ENCODE data around the gene HS6ST3.
A peak's percentile ranks its signal among the peaks of the same experiment; 100 is the strongest.
"Not testable (repeated sequence)": the region's sequence is repeated elsewhere in the genome, so short reads cannot be mapped to it uniquely, and the experiment has no call there.

HS6ST3 gene

GRCh38 chr13:96751089-96751488, 661.2 kb downstream of the HS6ST3 start:
- no peak for FAIRE-seq

- FAIRE-seq, result no peak
These were observed 673.0 kb downstream of the HS6ST3 start for GRCh38 chr13:96762876-96763275.

- no peak for FAIRE-seq
These were observed 676.4 kb downstream of the HS6ST3 start for GRCh38 chr13:96766306-96766705.

- FAIRE-seq, result no peak
These were observed 678.6 kb downstream of the HS6ST3 start for GRCh38 chr13:96768524-96768923.

- FAIRE-seq, result peak; percentile 36
These were observed 680.0 kb downstream of the HS6ST3 start for GRCh38 chr13:96769874-96770273.

GRCh38 chr13:96771486-96772367, 681.8 kb downstream of the HS6ST3 start:
- FAIRE-seq, result no peak

- peak; percentile 30 for FAIRE-seq
These were observed 682.5 kb downstream of the HS6ST3 start for GRCh38 chr13:96772426-96772825.

GRCh38 chr13:96778302-96778701, 688.4 kb downstream of the HS6ST3 start:
- not testable (repeated sequence) for FAIRE-seq

DNA sequence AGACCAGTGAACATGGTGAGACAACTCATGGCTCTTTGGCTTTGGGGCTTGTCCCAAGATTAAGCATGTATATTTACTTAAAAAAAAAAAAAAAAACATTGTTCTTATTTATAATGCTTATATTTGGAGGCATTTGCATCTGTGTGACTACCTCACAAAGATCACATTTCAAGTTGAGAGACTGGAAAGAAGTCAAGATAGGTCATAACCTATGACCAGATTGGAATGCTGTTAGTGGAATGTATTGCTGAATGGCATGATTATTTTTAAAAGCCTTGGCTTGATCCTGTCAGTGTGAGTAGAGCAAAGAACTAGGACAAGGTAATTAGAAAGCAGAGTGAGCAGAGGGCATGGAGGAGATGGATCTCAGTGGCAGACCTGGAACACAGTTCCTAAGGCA, 689.8 kb downstream of the HS6ST3 start:
- FAIRE-seq, result no peak

GRCh38 chr13:96780105-96780504, 690.2 kb downstream of the HS6ST3 start:
- no peak for FAIRE-seq

- FAIRE-seq, result no peak
These were observed 691.2 kb downstream of the HS6ST3 start for GRCh38 chr13:96781141-96781540.

DNA sequence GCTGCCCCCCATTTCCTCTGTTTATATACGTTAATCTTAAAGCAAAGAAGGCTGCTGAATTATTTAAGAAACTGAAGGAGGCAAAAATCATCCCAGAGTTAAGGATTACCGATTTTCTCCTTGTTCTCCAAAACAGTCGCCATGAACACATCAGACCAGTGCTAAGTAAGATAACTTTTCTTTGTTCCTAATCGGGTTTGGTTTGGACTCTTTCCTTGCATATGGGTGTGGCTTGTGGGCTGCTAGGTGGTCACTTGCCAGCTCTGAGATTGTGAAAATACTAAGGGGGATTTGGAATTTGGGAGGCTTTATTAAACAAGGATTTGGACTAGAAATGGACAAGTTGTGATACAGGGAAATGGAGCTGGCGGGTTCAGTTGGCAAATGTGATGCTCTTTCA, 692.3 kb downstream of the HS6ST3 start:
- no peak for FAIRE-seq

- no peak for FAIRE-seq
These were observed 693.1 kb downstream of the HS6ST3 start for GRCh38 chr13:96783057-96783456.

- no peak for FAIRE-seq
These were observed 693.6 kb downstream of the HS6ST3 start for GRCh38 chr13:96783511-96783910.

DNA sequence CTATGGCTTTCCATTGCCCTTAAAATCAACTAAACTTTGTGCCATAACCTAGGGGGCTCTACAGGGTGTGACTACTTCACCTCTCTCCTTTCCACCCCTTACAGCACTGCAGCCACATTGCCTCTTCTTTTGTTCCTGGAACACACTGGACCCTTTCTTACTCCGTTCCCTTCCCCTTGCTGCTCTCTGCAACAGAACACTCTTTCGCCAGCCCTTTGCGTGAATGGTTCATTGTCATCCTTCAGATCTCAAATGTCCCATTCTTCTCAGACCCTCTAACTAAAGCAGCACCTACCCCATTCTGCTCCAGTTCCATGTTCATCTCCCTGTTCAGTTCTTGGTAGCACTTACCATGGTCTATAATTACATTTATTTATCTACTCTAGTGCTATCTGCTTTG, 696.1 kb downstream of the HS6ST3 start:
- no peak for FAIRE-seq

GRCh38 chr13:96792188-96792587, 702.3 kb downstream of the HS6ST3 start:
- no peak for FAIRE-seq

- FAIRE-seq, result peak; percentile 81
These were observed 703.0 kb downstream of the HS6ST3 start for GRCh38 chr13:96792736-96793403.

DNA sequence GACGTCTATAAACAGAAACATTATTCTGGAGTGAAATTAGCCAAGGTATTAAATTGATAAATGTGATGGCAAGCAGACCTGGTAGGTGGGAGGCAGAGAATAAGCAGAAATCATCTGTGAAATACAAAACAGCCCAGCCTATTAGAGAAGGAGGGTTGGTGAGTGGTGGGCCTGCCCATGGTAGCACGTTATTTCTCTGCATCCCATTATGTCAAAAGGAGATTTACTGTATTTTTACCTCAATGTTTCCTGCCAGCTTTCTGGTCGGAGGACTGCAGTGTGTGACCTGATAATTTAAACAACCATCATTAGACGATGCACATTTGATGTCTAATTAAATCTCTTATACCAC, 703.5 kb downstream of the HS6ST3 start:
- no peak for FAIRE-seq

DNA sequence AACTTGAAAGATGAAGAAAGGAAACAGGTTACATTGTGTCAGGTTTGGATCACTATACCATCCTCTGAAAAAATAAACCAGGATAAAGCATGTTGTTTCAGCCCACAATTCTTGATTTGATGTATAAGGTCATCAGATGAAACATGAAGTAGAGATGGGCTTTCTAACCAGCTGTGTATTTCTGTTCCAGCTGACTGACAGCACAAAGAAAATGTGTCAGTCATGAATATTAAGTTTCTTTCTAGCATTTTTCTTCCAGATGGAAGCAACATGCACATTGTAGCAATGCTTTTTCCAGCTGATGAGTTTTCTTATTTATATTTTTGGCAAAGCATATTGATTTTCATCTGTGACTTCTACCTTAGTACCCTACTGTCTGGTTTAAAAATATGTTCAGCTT, 704.8 kb downstream of the HS6ST3 start:
- no peak for FAIRE-seq

DNA sequence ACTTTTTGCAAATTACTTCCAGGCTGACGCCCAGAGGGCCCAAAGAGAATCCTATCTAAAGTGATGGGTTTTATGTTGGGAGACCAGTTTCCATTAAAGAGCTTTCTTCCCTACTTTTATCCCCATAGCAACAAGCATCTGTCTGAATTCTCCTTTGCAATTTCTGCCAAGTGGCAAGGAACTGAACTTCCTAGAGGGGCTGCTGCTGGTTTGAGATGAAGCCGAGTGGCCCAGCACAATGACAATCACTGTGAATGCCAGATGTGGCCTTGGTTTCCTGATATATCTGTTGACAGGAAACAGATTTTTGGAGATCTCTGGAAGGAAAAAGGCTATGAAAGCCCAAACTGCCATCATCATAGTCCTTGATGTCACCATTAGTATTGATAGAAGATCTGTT, 705.8 kb downstream of the HS6ST3 start:
- no peak for FAIRE-seq

- FAIRE-seq, result peak; percentile 92
These were observed 706.3 kb downstream of the HS6ST3 start for GRCh38 chr13:96796091-96796633.

DNA sequence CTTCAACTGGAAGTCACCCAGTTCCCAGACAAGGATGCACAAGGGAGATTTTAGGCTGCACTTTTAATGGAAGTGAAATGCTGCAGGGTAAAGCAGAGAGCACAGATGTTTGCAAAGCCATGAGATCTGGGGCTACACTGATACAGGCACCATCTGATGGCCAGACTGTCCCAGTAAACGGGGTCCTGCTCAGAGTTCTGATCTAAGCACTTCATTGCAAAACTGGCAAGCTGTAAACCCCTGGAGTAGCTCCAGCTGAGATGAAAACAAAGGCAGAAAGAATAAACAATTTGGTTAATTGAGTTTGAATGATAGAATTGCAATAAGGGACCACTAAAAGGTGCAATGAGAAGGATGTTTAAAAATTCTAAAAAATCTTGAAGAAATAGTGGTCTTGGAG, 707.2 kb downstream of the HS6ST3 start:
- no peak for FAIRE-seq

- no peak for FAIRE-seq
These were observed 713.7 kb downstream of the HS6ST3 start for GRCh38 chr13:96803456-96804100.

- FAIRE-seq, result no peak
These were observed 714.3 kb downstream of the HS6ST3 start for GRCh38 chr13:96804174-96804573.
